Neuron (in vitro differentiated cells): ENCODE measurements around the gene SH3PXD2A.
"Not testable (repeated sequence)": the region's sequence is repeated elsewhere in the genome, so short reads cannot be mapped to it uniquely, and the experiment has no call there.

Experiments used
- H2AFZ ChIP-seq: one replicate; pipeline ENCODE4 v1.6.1; 2013; ENCODE audit warnings: low read depth, mild to moderate bottlenecking, inconsistent platforms, low read length, moderate library complexity
- H3K27me3 ChIP-seq: one replicate; pipeline ENCODE4 v1.6.1; 2013; ENCODE audit warnings: low read length; ENCODE audit not compliant: insufficient read depth
- H3K36me3 ChIP-seq: one replicate; pipeline ENCODE4 v1.6.1; 2013; ENCODE audit warnings: low read length; ENCODE audit not compliant: insufficient read depth
- H3K4me1 ChIP-seq: one replicate; pipeline ENCODE4 v1.6.1; 2013; ENCODE audit warnings: low read length; ENCODE audit not compliant: insufficient read depth
- H3K4me3 ChIP-seq: 2 replicates; pipeline ENCODE4 v1.5.1; 2013; ENCODE audit warnings: mild to moderate bottlenecking, low read length, moderate library complexity
- H3K9me3 ChIP-seq: one replicate; pipeline ENCODE4 v1.6.1; 2013; ENCODE audit warnings: low read length

Gene SH3PXD2A

DNA sequence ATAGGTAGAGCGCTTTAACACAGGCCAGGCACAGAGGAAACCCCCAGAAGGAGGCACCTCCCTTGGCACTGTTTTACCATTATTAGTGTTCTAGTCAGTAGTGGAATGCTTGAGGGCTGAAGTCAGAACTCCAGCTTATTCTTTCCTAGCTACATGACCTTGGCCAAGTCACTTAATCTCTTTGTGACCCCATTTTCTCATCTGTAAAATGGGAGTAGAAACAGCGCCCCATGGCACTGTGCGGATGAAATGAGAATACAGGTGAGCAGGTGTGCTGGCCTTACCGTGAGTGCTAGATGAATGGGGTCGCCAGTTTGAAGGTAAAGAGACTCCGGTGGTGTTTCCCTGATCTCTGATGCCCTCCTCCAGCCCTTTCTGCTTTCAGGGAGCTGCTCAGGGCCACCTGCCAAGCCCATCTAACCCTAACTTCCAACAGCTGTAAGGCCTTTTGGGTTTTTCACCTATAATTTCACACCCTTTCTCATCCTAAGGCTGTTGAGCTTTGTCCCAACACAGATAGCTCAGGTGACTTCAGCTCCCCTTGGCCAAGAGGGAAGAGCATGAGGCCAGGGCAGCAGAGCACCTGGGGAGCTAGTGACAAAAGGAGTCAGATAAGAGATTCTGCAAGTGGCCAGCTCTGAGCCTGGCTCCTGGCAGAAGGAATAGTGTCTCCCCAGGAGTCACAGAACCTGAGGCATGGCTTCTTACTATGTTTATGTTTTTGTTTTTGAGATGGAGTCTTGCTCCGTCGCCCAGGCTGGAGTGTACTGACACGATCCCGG lies 76.8 kb downstream of the SH3PXD2A start:
- H2AFZ ChIP-seq = no peak overlapping the region
- H3K36me3 ChIP-seq = no peaks in the 10 kb centered on the region
- H3K27me3 ChIP-seq = no peaks in the 10 kb centered on the region
- no peaks in the 10 kb centered on the region for H3K4me1 ChIP-seq
- no peaks in the 10 kb centered on the region for H3K9me3 ChIP-seq
- no peak overlapping the region for H3K4me3 ChIP-seq

DNA sequence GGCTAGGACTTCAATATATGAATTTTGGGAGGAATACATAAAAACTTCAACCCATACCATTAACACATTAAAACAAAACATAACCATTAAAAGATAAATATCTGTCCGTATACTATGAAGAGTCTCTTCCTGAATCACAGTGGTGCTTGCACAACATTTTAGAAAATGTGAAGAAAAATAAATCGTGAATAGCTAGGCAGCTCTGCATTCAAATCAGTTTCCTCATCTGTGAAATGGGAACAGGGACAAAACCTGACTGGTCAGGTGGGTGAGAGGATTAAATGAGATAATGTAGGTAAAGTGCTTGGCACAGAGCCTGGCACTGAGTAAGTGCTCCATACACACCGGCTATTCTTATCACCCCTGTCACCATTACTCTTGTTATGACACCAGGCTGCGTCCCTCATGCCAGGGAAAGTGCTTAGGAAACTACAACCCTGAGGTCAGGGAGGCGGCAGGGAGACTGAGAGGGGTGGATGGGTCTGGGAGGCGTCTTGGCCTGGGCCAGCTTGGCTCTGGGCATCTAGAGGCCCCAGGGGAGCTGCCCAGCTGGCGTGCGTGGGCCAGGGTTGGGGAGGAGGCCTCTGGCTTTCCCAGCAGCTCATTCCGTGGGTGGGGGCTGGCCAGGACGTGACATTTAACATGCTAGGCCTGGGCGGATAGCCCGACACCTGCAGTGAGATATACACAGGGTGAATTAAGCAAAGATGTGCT lies 78.3 kb downstream of the SH3PXD2A start:
- Histone ChIP-seq H3K9me3 (no peaks in the 10 kb centered on the region), H3K4me3 (no peak overlapping the region), H3K27me3 (no peaks in the 10 kb centered on the region), H3K4me1 (no peaks in the 10 kb centered on the region), H2AFZ (no peak overlapping the region), H3K36me3 (no peaks in the 10 kb centered on the region)

DNA sequence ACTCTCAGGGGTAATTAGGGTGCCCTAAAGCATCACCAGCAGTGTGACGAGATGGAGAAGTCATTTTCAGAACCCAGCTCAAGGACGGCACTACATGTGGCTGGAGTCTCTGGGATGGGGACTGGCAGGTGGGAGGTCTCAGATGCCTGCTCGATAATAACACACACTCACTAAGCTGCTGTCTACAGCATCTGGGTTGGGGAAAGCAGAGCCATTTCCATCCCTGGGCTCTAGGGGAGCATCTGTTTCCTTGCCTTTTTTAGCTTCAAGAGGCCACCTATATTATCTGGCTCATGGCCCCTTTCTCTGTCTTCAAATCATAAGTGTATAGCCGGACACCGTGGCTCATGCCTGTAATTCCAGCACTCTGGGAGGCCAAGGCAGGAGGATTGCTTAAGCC lies 79.6 kb downstream of the SH3PXD2A start:
- H3K4me3 ChIP-seq = no peak overlapping the region
- H3K4me1 ChIP-seq = no peaks in the 10 kb centered on the region
- H3K27me3 ChIP-seq = no peaks in the 10 kb centered on the region
- no peaks in the 10 kb centered on the region for H3K9me3 ChIP-seq
- no peaks in the 10 kb centered on the region for H3K36me3 ChIP-seq
- no peak overlapping the region for H2AFZ ChIP-seq

DNA sequence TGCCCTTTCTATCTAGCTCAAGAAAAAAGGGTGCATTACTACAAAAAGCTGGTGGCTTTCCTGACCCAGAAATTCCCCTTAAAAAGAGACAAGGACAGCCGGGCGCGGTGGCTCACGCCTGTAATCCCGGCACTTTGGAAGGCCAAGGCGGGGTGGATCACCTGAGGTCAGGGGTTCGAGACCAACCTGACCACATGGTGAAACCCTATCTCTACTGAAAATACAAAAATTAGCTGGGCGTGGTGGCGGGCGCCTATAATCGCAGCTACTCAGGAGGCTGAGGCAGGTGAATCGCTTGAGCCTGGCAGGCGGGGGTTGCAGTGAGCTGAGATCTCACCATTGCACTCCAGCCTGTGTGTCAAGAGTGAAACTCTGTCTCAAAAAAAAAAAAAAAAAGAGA lies 82.5 kb downstream of the SH3PXD2A start:
- Histone ChIP-seq H2AFZ (peak overlapping the region; percentile 31), H3K4me3 (peak overlapping the region; percentile 33)
- not testable (repeated sequence) for H3K27me3 ChIP-seq, H3K36me3 ChIP-seq, H3K4me1 ChIP-seq, H3K9me3 ChIP-seq

DNA sequence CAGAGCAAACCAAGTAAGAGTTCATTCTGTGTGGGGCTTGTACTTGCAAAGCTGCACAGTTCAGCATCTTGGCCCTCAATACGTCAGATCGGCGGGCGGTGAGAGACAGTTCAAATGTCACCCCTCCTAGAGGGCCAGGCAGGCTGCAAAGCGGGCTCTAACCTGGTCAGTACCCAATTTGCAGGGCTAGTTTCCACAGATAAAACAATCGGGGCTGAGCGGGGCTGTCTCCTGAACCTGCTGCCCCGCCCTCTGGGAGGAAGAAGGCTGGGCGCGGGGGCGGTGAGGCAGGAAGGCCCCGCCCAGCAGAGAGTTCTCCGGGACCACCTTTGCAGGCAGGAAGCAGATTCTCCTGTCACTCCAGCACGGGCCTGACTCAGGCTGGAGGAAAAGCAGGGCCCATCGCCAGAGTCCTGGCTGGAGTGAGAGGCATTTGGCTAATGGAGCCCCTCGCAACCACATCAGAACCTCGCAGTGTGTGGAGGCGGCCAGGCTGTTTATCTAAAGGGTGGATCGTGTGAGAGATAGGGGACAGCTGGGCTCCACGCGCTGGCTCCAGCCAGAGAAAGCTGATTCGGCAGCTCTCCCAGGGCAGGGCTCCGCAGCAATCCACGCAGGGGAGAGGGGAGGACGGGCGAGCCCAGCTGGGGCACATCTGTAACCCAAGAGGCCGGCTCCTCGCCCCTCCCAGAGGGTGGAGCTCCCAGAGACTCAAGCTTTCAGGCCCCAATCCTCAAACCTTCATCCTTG lies 83.1 kb downstream of the SH3PXD2A start:
- Histone ChIP-seq H3K4me1 (no peaks in the 10 kb centered on the region), H3K9me3 (no peaks in the 10 kb centered on the region), H3K4me3 (peak overlapping the region; percentile 33), H3K27me3 (no peaks in the 10 kb centered on the region), H2AFZ (peak overlapping the region; percentile 31), H3K36me3 (no peaks in the 10 kb centered on the region)

DNA sequence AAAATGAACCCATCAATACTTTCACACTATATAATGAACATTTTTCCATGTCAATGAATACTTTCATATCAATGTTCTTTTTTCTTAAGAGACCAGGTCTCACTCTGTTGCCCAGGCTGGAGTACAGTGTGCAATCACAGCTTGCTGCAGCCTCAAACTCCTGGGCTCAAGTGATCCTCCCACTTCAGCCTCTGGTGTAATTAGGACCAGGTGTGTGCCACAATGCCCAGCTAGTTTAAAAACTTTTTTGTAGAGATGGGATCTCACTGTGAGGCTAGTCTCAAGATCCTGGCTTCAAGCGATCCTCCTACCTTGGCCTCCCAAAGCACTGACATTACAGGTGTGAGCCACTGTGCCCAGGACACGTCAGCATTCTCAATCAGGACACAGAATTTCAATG lies 85.2 kb downstream of the SH3PXD2A start:
- Histone ChIP-seq H2AFZ (no peak overlapping the region), H3K27me3 (no peaks in the 10 kb centered on the region), H3K36me3 (no peaks in the 10 kb centered on the region), H3K9me3 (no peaks in the 10 kb centered on the region), H3K4me1 (no peaks in the 10 kb centered on the region), H3K4me3 (no peak overlapping the region)

DNA sequence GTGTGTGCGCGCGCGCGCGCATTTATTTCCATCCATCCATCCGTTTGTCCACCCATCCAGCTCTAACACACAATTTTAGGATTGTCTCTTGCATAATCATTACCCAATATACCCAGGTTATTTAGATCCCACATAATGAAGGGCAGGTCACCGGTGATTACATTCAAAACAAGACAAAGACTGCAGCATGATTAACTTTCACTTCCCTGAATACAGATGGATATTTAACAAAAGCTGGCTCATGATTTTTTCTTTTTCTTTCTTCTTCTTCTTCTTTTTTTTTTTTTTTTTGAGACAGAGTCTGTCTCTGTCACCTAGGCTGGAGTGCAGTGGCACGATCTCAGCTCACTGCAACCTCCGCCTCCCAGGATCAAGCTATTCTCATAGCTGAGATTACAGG lies 86.2 kb downstream of the SH3PXD2A start:
- H3K27me3 ChIP-seq = no peaks in the 10 kb centered on the region
- no peaks in the 10 kb centered on the region for H3K36me3 ChIP-seq
- no peak overlapping the region for H2AFZ ChIP-seq
- H3K9me3 ChIP-seq = no peaks in the 10 kb centered on the region
- no peak overlapping the region for H3K4me3 ChIP-seq
- no peaks in the 10 kb centered on the region for H3K4me1 ChIP-seq

DNA sequence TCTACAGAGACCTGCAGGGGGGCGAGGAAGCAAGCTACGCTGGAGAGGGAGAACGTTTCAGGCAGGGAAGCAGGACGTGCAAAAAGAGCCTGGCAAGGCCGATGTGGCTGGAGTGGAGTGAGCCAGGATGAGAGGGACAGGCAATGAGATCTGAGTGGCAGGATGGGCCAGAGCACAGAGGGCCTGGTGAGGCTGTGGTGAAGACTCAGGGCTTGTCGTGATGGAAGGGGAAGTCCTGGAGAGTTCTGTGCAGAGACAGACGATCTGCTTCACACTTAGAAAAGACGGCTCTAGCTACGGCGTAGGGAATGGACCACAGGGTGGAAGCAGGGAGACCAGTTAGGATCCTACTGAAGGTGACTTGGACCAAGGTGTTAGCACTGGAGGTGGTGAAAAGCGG lies 87.0 kb downstream of the SH3PXD2A start:
- H3K9me3 ChIP-seq = no peaks in the 10 kb centered on the region
- no peak overlapping the region for H2AFZ ChIP-seq
- no peaks in the 10 kb centered on the region for H3K27me3 ChIP-seq
- no peak overlapping the region for H3K4me3 ChIP-seq
- H3K36me3 ChIP-seq = no peaks in the 10 kb centered on the region
- no peaks in the 10 kb centered on the region for H3K4me1 ChIP-seq

DNA sequence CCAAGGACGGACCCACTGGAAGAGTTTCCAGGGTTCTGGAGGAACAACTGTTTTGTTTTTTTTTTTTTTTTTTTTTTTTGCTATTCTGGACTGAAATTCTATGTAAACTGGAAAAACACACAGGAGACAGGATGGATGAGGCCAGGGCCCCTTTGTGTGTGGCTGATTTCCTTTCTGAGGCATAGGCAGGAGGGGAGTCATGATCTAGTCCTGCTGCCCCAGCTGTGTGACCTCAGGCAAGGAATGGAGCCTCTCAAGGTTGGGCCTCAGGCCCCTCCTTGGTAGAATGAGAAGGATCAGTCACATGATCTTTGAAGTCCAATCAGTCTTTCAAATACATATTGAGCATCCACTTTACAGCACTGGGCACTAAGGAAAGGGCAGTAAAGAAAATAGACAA lies 87.6 kb downstream of the SH3PXD2A start:
- Histone ChIP-seq H3K4me3 (no peak overlapping the region), H2AFZ (no peak overlapping the region), H3K9me3 (no peaks in the 10 kb centered on the region), H3K27me3 (no peaks in the 10 kb centered on the region), H3K4me1 (no peaks in the 10 kb centered on the region), H3K36me3 (no peaks in the 10 kb centered on the region)

DNA sequence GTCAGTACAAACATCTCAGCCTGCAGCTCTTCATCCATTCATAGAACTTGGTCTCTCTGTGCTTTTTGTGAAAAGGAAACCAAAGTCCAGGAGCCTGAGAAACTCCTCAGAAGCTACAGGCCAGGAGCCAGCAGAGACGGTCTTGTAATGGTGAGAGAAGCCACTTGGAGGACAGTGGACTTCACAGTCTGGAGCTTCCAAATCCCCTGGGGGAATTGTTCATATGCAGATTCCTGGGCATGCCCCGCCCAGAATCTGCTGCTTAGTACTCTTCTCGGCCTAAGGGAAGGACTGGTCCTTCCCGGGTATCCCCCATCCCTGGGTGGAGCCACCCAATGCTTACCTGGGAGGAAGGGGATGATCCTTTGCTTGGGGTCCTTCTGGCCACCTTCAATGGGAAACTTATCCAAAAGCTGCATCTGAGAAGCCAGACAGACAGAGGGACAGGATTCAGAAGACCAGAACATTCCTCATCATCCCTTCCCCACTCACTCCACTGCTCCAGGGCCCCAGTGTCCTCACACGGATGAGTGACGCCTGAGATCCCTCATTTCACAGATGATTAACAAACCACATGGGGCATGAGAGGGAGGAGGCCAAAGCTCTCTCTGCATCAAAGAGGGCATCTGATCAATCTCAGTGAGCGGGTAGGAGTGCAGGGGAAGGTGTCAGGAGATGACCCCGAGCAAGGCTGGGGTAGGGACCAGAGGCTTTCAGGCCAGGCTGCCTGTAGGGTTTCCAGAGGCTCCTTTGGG lies 88.4 kb downstream of the SH3PXD2A start:
- Histone ChIP-seq H3K4me3 (no peak overlapping the region), H3K4me1 (no peaks in the 10 kb centered on the region), H3K36me3 (no peaks in the 10 kb centered on the region), H3K27me3 (no peaks in the 10 kb centered on the region), H3K9me3 (no peaks in the 10 kb centered on the region), H2AFZ (no peak overlapping the region)

DNA sequence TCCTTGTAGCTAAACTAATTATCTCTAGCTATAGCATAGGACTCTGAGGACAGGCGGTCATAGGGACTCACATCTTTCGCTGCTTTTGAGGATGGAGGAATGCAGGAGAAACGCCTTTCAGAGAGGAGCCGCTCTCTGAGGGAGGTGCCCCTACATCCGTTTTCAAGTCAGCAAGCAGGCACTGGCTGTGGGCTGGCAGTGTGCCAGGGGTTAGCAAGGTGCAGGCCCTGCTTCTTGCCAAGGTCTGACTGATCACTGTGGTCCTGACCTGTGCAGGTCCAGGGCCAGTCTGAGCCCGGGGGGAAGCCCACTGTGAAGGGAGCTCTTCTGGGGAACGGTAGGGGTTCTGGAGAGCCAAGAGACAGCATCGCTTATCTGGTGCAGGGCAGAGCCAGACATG lies 89.4 kb downstream of the SH3PXD2A start:
- Histone ChIP-seq H3K27me3 (no peaks in the 10 kb centered on the region), H3K9me3 (no peaks in the 10 kb centered on the region), H3K4me3 (no peak overlapping the region), H2AFZ (no peak overlapping the region), H3K36me3 (no peaks in the 10 kb centered on the region), H3K4me1 (no peaks in the 10 kb centered on the region)

DNA sequence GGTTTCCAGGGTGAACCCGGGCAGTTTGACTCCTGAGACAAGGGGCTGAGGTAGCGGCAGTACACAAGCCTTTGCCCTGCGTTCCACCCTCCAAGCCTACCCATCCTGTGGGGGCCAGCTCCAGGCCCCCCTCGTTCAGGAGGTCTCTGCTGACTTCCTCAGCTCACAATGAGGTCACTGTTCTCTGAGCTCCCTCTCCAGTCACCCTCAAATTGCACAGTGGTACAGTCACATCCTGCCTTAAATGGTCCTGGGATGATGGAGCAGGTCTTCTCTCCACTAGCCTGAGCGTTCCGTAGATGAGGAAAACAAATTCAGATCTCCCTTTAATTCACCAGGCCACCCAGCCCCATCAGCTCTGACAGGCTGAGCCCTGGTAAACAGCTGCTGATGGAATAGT lies 90.2 kb downstream of the SH3PXD2A start:
- Histone ChIP-seq H3K9me3 (no peaks in the 10 kb centered on the region), H3K4me3 (no peak overlapping the region), H3K27me3 (no peaks in the 10 kb centered on the region), H3K4me1 (no peaks in the 10 kb centered on the region), H3K36me3 (no peaks in the 10 kb centered on the region), H2AFZ (no peak overlapping the region)
